Testis (tissue), 2 donors: ENCODE measurements around the gene GLIS1.

Experiments used
- CTCF ChIP-seq, 3 experiments: fragments of 450-650 bp in 2 of 3; fragments of 200-600 bp in 1 of 3; sonication (generic) in 1 of 3; IDR thresholded peaks; one replicate each; pipeline ENCODE4 v1.5.1; 2016 to 2019; ENCODE audit warnings: antibody characterized with exemption in 3 of 3, mild to moderate bottlenecking in 2 of 3, moderate library complexity in 1 of 3
- POLR2A ChIP-seq: fragments of 450-650 bp; IDR thresholded peaks from one replicate; pipeline ENCODE4 v1.6.1; 2017; ENCODE audit warnings: antibody characterized with exemption, mild to moderate bottlenecking, moderate library complexity

- TF ChIP-seq CTCF (IDR thresholded peaks at IDR 0.05), result no peak
- no peak for TF ChIP-seq POLR2A
Measured at GRCh38 chr1:53629101-53629691, 109.8 kb downstream of the GLIS1 start.
